ENCODE measurements around the gene PLXNA3. TPM values are rescaled to one million over a fixed set of nuclear protein-coding genes. Genes with fewer than 3 reads are reported as not detected.

PLXNA3 gene
- total RNA-seq, 3 donors from 2014 or later (not counting 1 experiment from before 2014, with no cell fraction given): 20.8 to 34.3 (median 32.2) TPM

GRCh38 chrX:154430479-154430878 lies 27.6 kb upstream of the PLXNA3 start:
- WGBS (ENCODE audit: insufficient coverage): 58% methylated on average over 6 of the region's 6 CpGs
- H3K27ac ChIP-seq (ENCODE audit: low read length): peak overlapping the region; percentile 15
- peaks cover 22 to 25% of the 10 kb centered on the region in 2 donors for H3K4me1 Mint-ChIP-seq
- no peaks in the 10 kb centered on the region for H3K9me3 ChIP-seq (ENCODE audit: control insufficient read depth, insufficient read depth, low read length)
- H3K4me3 Mint-ChIP-seq: peak overlapping the region; percentile 22
- H3K4me3 ChIP-seq (ENCODE audit: low read length): no peak overlapping the region
- no peaks in the 10 kb centered on the region for H3K36me3 Mint-ChIP-seq
- H3K4me1 ChIP-seq (ENCODE audit: control insufficient read depth, insufficient read depth, low read length): peaks cover 37% of the 10 kb centered on the region
- TF ChIP-seq, protein P1, sequence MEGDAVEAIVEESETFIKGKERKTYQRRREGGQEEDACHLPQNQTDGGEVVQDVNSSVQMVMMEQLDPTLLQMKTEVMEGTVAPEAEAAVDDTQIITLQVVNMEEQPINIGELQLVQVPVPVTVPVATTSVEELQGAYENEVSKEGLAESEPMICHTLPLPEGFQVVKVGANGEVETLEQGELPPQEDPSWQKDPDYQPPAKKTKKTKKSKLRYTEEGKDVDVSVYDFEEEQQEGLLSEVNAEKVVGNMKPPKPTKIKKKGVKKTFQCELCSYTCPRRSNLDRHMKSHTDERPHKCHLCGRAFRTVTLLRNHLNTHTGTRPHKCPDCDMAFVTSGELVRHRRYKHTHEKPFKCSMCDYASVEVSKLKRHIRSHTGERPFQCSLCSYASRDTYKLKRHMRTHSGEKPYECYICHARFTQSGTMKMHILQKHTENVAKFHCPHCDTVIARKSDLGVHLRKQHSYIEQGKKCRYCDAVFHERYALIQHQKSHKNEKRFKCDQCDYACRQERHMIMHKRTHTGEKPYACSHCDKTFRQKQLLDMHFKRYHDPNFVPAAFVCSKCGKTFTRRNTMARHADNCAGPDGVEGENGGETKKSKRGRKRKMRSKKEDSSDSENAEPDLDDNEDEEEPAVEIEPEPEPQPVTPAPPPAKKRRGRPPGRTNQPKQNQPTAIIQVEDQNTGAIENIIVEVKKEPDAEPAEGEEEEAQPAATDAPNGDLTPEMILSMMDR (IDR thresholded peaks at IDR 0.05): no peak
- no peaks in the 10 kb centered on the region for H3K27me3 Mint-ChIP-seq (ENCODE audit: low read depth in 2 of 2)
- intact Hi-C loops (cut with micrococcal nuclease): no loop called here
- peak overlapping the region in 1 of 2 donors; percentile 55 for H3K27ac Mint-ChIP-seq
- DNase-seq (no peak), ATAC-seq (no peak)
- H3K9me3 Mint-ChIP-seq: no peaks in the 10 kb centered on the region
- H3K27me3 ChIP-seq (ENCODE audit: control insufficient read depth, insufficient read depth, low read length): no peaks in the 10 kb centered on the region
- H3K36me3 ChIP-seq (ENCODE audit: control insufficient read depth, insufficient read depth, low read length): peaks cover 20% of the 10 kb centered on the region

GRCh38 chrX:154430916-154431315 lies 27.2 kb upstream of the PLXNA3 start:
- no peaks in the 10 kb centered on the region for H3K36me3 Mint-ChIP-seq
- Histone ChIP-seq H3K36me3 (ENCODE audit: control insufficient read depth, insufficient read depth, low read length) (peaks cover 24% of the 10 kb centered on the region), H3K4me3 (ENCODE audit: low read length) (no peak overlapping the region), H3K27me3 (ENCODE audit: control insufficient read depth, insufficient read depth, low read length) (no peaks in the 10 kb centered on the region), H3K4me1 (ENCODE audit: control insufficient read depth, insufficient read depth, low read length) (peaks cover 37% of the 10 kb centered on the region), H3K9me3 (ENCODE audit: control insufficient read depth, insufficient read depth, low read length) (no peaks in the 10 kb centered on the region), H3K27ac (ENCODE audit: low read length) (peak overlapping the region; percentile 15)
- DNase-seq (no peak), ATAC-seq (no peak)
- intact Hi-C loops (cut with micrococcal nuclease): no loop called here
- H3K4me3 Mint-ChIP-seq: no peak overlapping the region
- H3K27ac Mint-ChIP-seq: peak overlapping the region in 1 of 2 donors; percentile 55
- H3K4me1 Mint-ChIP-seq: peaks cover 23 to 25% of the 10 kb centered on the region in 2 donors
- WGBS (ENCODE audit: insufficient coverage): 48% methylated on average over 7 of the region's 7 CpGs
- no peaks in the 10 kb centered on the region for H3K9me3 Mint-ChIP-seq
- no peaks in the 10 kb centered on the region for H3K27me3 Mint-ChIP-seq (ENCODE audit: low read depth in 2 of 2)
- TF ChIP-seq, protein P1 (IDR thresholded peaks at IDR 0.05): no peak

- Histone ChIP-seq H3K36me3 (ENCODE audit: control insufficient read depth, insufficient read depth, low read length) (peaks cover 25% of the 10 kb centered on the region), H3K9me3 (ENCODE audit: control insufficient read depth, insufficient read depth, low read length) (no peaks in the 10 kb centered on the region), H3K27me3 (ENCODE audit: control insufficient read depth, insufficient read depth, low read length) (no peaks in the 10 kb centered on the region), H3K4me3 (ENCODE audit: low read length) (no peak overlapping the region), H3K4me1 (ENCODE audit: control insufficient read depth, insufficient read depth, low read length) (peaks cover 40% of the 10 kb centered on the region), H3K27ac (ENCODE audit: low read length) (no peak overlapping the region)
- TF ChIP-seq, protein P1 (IDR thresholded peaks at IDR 0.05): no peak
- Mint-ChIP-seq H3K27me3 (ENCODE audit: low read depth in 2 of 2) (no peaks in the 10 kb centered on the region), H3K4me3 (no peak overlapping the region), H3K36me3 (no peaks in the 10 kb centered on the region), H3K4me1 (peaks cover 25 to 27% of the 10 kb centered on the region in 2 donors), H3K27ac (peak overlapping the region in 1 of 2 donors; percentile 63), H3K9me3 (no peaks in the 10 kb centered on the region)
- DNase-seq (no peak), ATAC-seq (no peak)
- 68% methylated on average over 3 of the region's 5 CpGs for WGBS (ENCODE audit: insufficient coverage)
- intact Hi-C loops (cut with micrococcal nuclease): no loop called here
Observed at GRCh38 chrX:154431341-154431740, 26.7 kb upstream of the PLXNA3 start.

GRCh38 chrX:154432210-154432609 lies 25.9 kb upstream of the PLXNA3 start:
- intact Hi-C loops (cut with micrococcal nuclease): no loop called here
- no peak for ATAC-seq
- no peak overlapping the region for H3K27ac Mint-ChIP-seq

More at GRCh38 chrX:154432210-154432609, 25.9 kb upstream of the PLXNA3 start:
- H3K9me3 ChIP-seq (ENCODE audit: control insufficient read depth, insufficient read depth, low read length): no peaks in the 10 kb centered on the region
- Mint-ChIP-seq H3K4me3 (no peak overlapping the region), H3K36me3 (no peaks in the 10 kb centered on the region), H3K9me3 (no peaks in the 10 kb centered on the region), H3K27me3 (ENCODE audit: low read depth in 2 of 2) (no peaks in the 10 kb centered on the region), H3K4me1 (peaks cover 25 to 28% of the 10 kb centered on the region in 2 donors)
- H3K27ac ChIP-seq (ENCODE audit: low read length): no peak overlapping the region
- 94% methylated on average over 6 of the region's 8 CpGs for WGBS (ENCODE audit: insufficient coverage)
- no peak for DNase-seq
- peaks cover 25% of the 10 kb centered on the region for H3K36me3 ChIP-seq (ENCODE audit: control insufficient read depth, insufficient read depth, low read length)
- TF ChIP-seq, protein P1 (IDR thresholded peaks at IDR 0.05): no peak
- H3K27me3 ChIP-seq (ENCODE audit: control insufficient read depth, insufficient read depth, low read length): no peaks in the 10 kb centered on the region
- peaks cover 42% of the 10 kb centered on the region for H3K4me1 ChIP-seq (ENCODE audit: control insufficient read depth, insufficient read depth, low read length)
- H3K4me3 ChIP-seq (ENCODE audit: low read length): no peak overlapping the region
